KMS-11 (cell line): Measurements from ENCODE around the gene RSU1.

Experiments used
- H2AFZ ChIP-seq: fragments of 200-600 bp; sonication (generic); 2 replicates; pipeline ENCODE4 v1.6.1; 2016; ENCODE audit warnings: antibody characterized with exemption, mixed run types, low read depth
- H3K27ac ChIP-seq: fragments of 200-600 bp; sonication (generic); 2 replicates; pipeline ENCODE4 v1.6.1; 2016; ENCODE audit warnings: mild to moderate bottlenecking, mixed run types
- H3K27me3 ChIP-seq: fragments of 200-600 bp; sonication (generic); 2 replicates; pipeline ENCODE4 v1.6.1; 2017; ENCODE audit warnings: mild to moderate bottlenecking, low read depth, mixed run types, moderate library complexity; ENCODE audit not compliant: insufficient read depth
- H3K36me3 ChIP-seq: fragments of 200-600 bp; sonication (generic); 2 replicates; pipeline ENCODE4 v1.6.1; 2017; ENCODE audit warnings: mild to moderate bottlenecking, mixed run types; ENCODE audit not compliant: insufficient read depth
- H3K4me1 ChIP-seq: fragments of 200-600 bp; sonication (generic); 2 replicates; pipeline ENCODE4 v1.6.1; 2016; ENCODE audit warnings: mild to moderate bottlenecking, low read depth, mixed run types; ENCODE audit not compliant: poor library complexity, severe bottlenecking
- H3K4me2 ChIP-seq: fragments of 200-600 bp; sonication (generic); 2 replicates; pipeline ENCODE4 v1.7.0; 2016; ENCODE audit warnings: mild to moderate bottlenecking, mixed run types
- H3K4me3 ChIP-seq: fragments of 200-600 bp; sonication (generic); IDR thresholded peaks from 2 replicates; pipeline ENCODE4 v1.6.1; 2017; ENCODE audit warnings: low read depth, low read length, mixed read lengths; ENCODE audit not compliant: insufficient read depth
- H3K79me2 ChIP-seq: fragments of 200-600 bp; sonication (generic); 2 replicates; pipeline ENCODE4 v1.6.1; 2016; ENCODE audit warnings: low read depth, mixed run types; ENCODE audit not compliant: insufficient read depth
- H3K9ac ChIP-seq: fragments of 200-600 bp; sonication (generic); 2 replicates; pipeline ENCODE4 v1.6.1; 2016; ENCODE audit warnings: mild to moderate bottlenecking, mixed run types
- H4K20me1 ChIP-seq: fragments of 200-600 bp; sonication (generic); 2 replicates; pipeline ENCODE4 v1.6.1; 2016; ENCODE audit warnings: mild to moderate bottlenecking, mixed run types; ENCODE audit not compliant: insufficient read depth
- TF ChIP-seq, protein P1 (sequence below): fragments of 200-600 bp; sonication (generic); conservative IDR thresholded peaks from 2 replicates; pipeline ENCODE4 v1.6.1; 2017; ENCODE audit warnings: low read depth, mild to moderate bottlenecking, antibody characterized with exemption, low read length, moderate library complexity, mixed read lengths

The RSU1 gene

DNA sequence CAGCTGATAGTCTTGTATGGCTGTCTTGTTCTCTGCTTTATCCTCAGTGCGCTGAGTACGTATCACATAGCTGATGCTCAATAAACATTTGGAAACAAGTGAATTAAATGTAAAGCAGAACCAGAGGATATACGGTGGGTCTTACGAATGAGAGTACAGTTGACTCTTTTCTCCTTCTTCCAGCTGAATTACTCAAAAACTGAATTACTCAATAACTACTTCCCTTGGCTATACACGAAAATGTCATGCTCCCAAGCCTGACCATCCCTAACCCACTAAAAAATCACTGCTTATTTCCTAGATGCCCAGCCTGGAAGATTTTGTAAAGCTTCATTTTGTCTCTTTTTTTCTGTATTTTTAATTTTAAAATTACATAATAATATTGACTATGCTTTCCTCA lies 3.2 kb upstream of the RSU1 start:
- TF ChIP-seq, protein P1, sequence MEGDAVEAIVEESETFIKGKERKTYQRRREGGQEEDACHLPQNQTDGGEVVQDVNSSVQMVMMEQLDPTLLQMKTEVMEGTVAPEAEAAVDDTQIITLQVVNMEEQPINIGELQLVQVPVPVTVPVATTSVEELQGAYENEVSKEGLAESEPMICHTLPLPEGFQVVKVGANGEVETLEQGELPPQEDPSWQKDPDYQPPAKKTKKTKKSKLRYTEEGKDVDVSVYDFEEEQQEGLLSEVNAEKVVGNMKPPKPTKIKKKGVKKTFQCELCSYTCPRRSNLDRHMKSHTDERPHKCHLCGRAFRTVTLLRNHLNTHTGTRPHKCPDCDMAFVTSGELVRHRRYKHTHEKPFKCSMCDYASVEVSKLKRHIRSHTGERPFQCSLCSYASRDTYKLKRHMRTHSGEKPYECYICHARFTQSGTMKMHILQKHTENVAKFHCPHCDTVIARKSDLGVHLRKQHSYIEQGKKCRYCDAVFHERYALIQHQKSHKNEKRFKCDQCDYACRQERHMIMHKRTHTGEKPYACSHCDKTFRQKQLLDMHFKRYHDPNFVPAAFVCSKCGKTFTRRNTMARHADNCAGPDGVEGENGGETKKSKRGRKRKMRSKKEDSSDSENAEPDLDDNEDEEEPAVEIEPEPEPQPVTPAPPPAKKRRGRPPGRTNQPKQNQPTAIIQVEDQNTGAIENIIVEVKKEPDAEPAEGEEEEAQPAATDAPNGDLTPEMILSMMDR = no peak
- Histone ChIP-seq H3K27me3 (no peaks in the 10 kb centered on the region), H3K36me3 (no peaks in the 10 kb centered on the region), H3K4me3 (no peak overlapping the region), H3K4me1 (peaks cover 17% of the 10 kb centered on the region), H3K4me2 (no peak overlapping the region), H3K27ac (no peak overlapping the region), H2AFZ (no peak overlapping the region), H4K20me1 (no peaks in the 10 kb centered on the region), H3K9ac (no peak overlapping the region), H3K79me2 (peaks cover 4% of the 10 kb centered on the region)

DNA sequence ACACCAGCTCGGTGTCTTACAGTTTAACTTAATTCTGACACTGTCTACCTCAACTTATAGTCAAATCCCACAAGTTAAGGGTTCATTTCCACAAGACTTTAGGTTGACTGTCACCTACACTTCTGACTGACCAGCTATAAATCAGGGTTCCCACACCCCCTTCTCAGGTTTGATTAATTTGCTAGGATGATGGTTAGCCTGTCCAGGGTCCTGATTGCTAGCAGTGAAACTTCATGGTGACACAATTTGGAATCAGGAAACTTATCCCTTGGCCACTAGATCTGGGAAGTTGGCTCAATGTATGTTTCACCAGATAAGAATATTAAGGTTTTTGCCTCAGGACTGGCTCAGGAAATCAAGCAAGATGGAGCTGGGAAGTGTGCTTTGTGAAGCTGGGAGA lies 2.8 kb upstream of the RSU1 start:
- Histone ChIP-seq H3K79me2 (peaks cover 4% of the 10 kb centered on the region), H3K36me3 (no peaks in the 10 kb centered on the region), H4K20me1 (no peaks in the 10 kb centered on the region), H3K4me2 (no peak overlapping the region), H2AFZ (no peak overlapping the region), H3K4me1 (peaks cover 17% of the 10 kb centered on the region), H3K9ac (no peak overlapping the region), H3K27me3 (no peaks in the 10 kb centered on the region), H3K4me3 (no peak overlapping the region), H3K27ac (no peak overlapping the region)
- TF ChIP-seq, protein P1 = no peak

DNA sequence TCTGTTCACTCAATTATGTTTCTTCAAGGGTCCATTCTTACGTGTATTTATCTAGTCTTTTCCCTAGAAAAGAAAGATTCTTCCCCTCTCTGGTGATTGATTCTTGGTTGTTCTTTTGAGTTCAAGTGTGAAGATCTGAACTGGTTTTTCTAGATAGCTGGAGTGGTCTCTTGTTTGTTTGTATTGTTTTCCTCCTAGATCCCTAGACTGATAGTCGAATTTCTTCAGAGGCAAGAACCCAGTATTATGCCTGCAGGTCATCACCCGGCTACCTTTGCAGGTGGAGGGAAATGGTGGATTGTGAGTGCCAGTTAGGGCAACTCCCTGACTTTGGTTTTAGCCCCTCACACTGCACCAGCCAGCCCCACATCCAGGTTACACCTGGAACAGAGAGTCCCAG lies 2.2 kb upstream of the RSU1 start:
- Histone ChIP-seq H3K27ac (no peak overlapping the region), H4K20me1 (no peaks in the 10 kb centered on the region), H3K4me3 (no peak overlapping the region), H3K4me2 (no peak overlapping the region), H3K4me1 (peaks cover 17% of the 10 kb centered on the region), H3K79me2 (peaks cover 4% of the 10 kb centered on the region), H3K9ac (no peak overlapping the region), H3K36me3 (no peaks in the 10 kb centered on the region), H2AFZ (no peak overlapping the region; the same call in 1 of the 2 replicates), H3K27me3 (no peaks in the 10 kb centered on the region)
- TF ChIP-seq, protein P1 = no peak

DNA sequence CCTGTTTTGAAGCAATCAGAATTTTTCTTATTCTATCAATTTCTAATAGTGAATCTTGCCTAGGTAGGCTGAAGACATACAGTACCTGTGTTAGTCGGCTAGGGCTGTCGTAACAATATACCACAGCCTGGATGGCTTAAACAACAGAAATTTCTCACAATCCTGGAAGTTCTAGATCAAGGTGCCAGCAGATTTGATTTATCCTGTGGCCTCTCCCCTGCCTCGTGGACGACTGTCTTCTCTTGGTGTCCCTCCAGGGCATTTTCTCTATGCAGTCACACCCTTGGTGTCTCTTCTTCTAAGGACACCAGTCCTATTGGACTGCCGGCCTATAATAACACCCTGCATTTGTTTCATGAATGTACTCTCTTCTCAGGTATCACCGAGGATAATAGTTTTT lies 1.8 kb upstream of the RSU1 start:
- H3K4me2 ChIP-seq = no peak overlapping the region
- H3K27me3 ChIP-seq = no peaks in the 10 kb centered on the region
- H3K4me1 ChIP-seq = peaks cover 17% of the 10 kb centered on the region
- peaks cover 4% of the 10 kb centered on the region for H3K79me2 ChIP-seq
- H2AFZ ChIP-seq = no peak overlapping the region
- no peaks in the 10 kb centered on the region for H3K36me3 ChIP-seq
- no peak overlapping the region for H3K9ac ChIP-seq
- no peak overlapping the region for H3K27ac ChIP-seq
- H4K20me1 ChIP-seq = no peaks in the 10 kb centered on the region
- H3K4me3 ChIP-seq = no peak overlapping the region
- TF ChIP-seq, protein P1 = no peak

DNA sequence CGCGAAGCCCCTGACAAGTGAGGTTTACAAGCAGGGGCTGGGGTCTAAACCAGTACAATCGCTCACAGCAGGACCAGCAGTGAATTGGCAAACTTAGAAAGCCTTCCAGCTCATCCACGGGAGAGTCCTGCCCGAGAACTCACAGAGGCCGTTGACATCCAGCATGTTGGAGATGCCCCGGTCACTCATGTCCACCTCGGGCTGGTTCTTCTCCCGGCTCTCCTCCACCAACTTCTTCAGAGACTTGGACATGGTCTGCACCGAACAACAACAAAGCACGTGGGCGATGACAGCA lies 447 bp downstream of the RSU1 start:
- Histone ChIP-seq H3K9ac (peak overlapping the region; percentile 62; the same call in 1 of the 2 replicates), H4K20me1 (no peaks in the 10 kb centered on the region), H3K36me3 (no peaks in the 10 kb centered on the region), H2AFZ (peak overlapping the region; percentile 87), H3K4me3 (no peak overlapping the region), H3K27me3 (no peaks in the 10 kb centered on the region), H3K27ac (peak overlapping the region; percentile 77; the same call in 1 of the 2 replicates), H3K79me2 (peaks cover 4% of the 10 kb centered on the region), H3K4me1 (peaks cover 17% of the 10 kb centered on the region), H3K4me2 (peak overlapping the region; percentile 90)
- TF ChIP-seq, protein P1 = no peak
